HG03575 (cell line): ENCODE measurements around the gene CARF.
"Not testable (repeated sequence)": the region's sequence is repeated elsewhere in the genome, so short reads cannot be mapped to it uniquely, and the experiment has no call there.

Experiments used
- ATAC-seq: cut with Tn5 transposase; IDR thresholded peaks from one replicate; pipeline ENCODE4 v1.9.1; 2021; ENCODE audit not compliant: unreplicated experiment, insufficient number of reproducible peaks, low FRiP score; ENCODE audit errors: extremely low read depth

The CARF gene, protein sequence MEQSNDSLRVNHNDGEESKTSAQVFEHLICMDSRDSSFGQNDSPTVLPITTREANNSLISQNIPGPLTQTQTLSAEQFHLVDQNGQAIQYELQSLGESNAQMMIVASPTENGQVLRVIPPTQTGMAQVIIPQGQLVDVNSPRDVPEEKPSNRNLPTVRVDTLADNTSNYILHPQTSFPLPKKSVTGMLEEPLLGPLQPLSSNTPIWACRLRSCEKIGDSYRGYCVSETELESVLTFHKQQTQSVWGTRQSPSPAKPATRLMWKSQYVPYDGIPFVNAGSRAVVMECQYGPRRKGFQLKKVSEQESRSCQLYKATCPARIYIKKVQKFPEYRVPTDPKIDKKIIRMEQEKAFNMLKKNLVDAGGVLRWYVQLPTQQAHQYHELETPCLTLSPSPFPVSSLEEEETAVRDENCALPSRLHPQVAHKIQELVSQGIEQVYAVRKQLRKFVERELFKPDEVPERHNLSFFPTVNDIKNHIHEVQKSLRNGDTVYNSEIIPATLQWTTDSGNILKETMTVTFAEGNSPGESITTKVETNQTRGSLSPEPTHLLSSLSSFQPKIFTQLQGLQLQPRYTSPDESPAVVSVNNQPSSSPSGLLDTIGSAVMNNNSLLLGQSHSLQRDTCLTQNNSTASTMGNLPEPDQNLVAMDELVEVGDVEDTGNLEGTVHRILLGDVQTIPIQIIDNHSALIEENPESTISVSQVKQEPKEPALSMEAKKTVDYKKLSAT

DNA sequence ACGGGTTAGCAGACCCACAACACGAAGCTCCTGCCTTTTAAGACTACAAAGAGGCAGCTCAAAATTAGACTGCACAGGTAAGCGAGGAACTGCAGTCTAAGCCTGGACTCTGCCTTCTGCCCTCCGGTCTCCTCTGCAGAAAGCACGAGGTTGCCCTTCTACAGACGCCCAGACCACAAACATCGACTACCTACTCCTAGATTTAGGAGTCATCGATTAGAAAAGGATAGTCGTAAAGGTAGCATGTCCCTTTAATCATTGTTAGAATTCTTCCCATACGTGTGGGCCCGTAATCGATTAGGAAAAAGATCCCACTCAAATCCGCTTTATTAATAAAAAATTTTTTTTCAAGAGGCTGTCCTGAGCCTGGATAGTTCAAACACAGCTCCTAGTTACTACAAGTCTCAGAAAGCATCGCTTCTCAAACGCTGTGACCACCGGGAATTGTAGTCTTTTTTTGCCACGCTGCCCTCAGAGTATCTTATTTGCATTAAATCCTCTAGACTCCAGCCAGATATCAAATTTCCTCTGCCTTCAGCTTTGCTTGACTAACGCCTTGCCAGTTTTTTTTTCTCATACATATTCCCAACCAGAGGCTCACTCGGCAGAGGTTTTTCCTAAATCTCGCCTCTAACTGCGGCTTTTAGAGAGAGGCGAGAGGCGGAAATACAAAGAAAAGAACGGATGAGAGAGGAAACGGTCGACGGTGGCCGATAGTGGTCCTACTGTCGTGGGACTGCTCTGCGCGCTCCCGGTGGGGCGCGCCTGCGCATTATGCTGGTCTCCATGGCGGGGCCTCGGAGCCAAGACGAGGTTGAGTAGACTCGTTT, at the start of gene CARF, which contains the start of gene WDR12:
TSS of gene CARF (plus strand) at position 764 of the 830 bp plus-strand sequence. CDS start 29,628 bp downstream, outside the sequence.
TSS of gene WDR12 (minus strand) at position 162 of the 830 bp plus-strand sequence. CDS start 197 bp downstream, outside the sequence.
- ATAC-seq = peak; percentile 43

DNA sequence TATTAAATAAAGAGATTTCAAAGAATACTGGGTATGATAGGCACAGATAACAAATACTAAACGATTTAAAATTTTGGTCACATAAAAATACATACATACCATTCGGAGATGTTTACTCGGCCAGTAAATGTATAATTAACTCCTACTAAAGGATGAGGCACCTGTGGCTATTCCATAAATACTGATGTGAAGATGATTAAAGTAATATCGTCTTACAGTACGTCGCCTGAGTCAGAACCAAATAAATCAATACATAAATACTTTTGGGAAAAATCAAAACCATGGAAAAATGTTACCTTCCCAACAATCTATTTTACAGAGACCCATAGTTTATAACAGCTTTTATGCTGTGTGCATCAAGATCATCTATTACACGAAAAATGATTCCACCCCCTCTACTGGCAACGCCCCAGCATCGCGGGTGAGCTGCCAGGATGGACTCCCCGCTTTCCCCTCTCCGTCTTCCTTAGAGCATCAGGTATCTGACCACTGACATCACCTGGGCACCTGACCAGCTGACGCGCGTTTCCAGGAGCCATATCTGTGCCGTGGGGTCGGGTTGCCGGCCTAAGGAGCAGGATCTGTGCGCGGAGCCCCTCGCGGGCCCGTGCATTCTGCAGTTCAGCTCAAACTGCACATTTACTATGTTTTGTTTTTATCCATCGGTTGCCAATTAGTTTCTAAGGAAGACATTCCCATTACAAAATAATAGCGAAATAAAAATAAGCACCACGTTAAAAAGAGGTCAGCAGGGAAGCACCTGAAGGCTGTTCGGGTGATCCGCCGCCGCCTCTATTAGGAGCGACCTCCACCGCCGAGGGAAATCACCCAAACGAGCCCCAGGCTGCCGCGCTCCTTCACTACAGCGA, 41.4 kb upstream of the CARF start:
- ATAC-seq = no peak

DNA sequence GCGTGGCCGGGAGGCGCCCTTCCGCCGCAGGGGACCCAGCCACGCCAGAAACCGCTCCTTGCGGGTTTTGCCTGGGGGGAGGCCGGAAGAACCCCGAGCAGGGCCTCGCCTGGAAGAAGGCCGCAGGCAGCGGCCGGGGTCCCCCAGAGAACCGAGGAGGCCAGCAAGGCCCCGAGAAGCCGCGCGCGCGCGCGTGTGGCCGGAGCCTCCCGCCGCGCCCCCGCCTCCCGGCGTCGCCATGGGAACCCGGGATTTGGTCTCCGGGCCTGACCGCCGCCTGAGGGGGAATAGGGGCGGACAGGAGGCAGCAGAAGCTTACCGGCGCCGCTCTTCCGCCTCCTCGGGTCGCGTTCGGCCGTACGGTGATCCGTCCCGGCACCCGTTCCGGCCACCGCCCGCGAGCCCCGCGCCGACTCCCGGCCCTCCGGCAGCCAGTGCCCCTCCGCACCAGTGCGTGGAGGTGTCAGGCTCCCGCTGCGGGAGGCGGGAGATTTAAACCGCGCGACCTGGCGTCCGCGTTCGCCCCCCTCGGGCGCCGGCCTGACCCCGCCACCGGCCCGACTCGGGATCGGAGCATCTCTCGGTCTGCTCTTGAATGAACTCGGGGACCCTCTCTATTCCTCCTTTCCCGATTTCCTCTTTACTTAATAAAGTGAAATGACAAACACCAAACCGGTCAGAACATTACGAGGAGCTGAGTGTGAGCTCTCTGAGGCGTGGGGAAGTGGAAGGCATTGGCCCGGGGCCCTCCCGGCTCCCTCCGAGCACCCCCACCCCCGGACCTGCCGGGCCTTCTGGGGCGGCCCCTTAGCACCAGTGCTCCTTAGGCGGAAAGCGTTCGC, 40.6 kb upstream of the CARF start, which contains the start of gene ICA1L:
TSS of gene ICA1L (minus strand) at position 467 of the 842 bp plus-strand sequence. CDS start 42,757 bp downstream, outside the sequence.
- ATAC-seq = no peak

DNA sequence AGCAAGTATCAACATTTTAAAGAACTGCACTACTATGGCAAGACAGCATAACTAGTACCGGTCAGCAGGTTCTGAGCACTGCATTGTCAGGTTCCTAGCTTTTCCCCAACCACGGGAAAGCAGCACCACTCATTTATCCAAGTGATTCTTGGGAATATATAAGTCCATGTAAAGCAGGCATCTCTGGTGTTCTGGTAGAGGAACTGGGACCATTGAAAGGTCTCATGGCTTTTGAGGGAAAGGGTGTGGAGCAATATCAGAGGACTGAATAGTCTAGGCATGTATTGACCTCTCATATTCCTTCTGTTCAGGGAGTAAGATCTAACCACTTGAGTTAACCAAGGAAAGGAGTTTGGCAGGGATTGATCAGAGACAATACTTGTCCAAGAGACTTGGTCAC, 34.4 kb upstream of the CARF start:
- ATAC-seq = no peak

DNA sequence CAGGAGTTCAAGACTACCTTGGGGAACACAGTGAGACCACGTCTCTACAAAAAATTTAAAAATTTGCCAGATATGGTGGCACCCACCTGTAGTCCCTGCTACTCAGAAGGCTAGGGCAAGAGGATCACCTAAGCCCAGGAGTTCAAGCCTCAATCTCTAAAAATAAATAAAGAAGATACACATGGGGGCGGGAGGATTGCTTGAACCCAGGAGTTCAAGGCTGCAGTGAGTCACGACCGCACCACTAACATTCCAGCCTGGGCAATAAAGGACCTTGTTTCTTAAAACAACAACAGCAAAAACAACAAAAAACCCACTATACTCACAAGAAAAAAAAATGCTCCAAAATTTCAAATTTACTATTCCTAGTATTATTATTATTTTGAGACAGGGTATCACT, 30.5 kb upstream of the CARF start:
- no peak for ATAC-seq

DNA sequence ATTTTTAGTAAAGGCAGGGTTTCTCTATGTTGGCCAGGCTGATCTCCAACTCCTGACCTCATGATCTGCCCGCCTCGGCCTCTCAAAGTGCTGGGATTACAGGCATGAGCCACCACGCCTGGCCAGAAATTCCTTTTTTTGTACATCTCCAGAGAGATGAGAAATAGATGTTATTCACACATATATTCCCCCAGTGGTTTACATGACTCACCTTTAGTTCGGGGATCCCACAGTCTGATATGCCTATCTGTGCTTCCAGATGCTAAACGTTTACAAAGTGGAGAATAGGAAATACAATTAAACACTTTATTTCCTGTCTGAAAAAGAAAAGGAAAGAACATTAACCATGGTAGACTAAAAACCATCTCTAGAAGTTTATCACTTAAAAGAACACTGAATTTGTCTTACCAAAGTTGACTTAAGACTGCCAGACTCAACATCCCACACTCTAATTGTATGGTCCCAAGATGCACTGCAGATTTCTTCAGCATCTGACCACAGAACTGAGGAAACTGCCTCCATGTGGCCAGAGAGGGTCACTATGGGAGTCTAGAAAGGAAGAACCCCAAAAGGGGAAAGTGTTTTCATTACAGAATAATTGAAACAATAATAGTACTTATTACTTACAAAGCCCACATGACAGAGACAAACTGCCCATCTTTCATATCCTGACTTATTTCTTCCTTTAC, 27.9 kb upstream of the CARF start:
- ATAC-seq = no peak

DNA sequence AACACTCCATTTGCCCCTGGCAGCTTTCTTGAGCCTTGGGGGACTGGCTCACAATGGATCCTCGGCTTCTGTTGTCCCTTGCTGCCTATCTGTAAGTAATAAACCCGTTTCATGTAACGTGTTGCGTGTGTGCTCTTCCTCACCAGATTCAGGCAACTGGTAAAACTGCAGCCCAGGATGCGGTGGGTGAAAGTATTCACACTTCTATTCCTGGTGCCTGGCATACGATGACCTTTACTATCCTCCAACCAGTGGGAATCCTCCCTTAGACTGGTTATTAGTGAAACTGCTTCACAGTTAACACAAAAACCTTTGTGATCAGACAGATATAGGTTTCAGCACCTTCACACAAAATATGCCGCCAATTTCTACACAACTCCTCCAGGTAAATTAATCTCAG, 26.9 kb upstream of the CARF start:
- no peak for ATAC-seq

DNA sequence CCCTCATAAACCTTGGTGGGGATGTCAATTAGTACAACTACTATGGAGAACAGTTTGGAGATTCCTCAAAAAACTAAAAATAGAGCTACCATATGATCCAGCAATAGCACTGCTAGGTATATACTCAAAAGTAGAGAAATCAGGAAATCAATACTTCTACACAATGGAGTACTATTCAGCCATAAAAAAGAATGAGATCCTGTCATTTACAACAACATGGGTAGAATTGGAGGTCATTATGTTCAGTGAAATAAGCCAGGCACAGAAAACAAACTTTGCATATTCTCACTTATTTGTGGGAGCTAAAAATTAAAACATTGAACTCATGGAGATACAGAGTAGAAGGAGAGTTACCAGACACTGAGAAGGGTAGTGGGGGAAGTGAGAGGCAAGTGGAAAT, 6.6 kb upstream of the CARF start:
- ATAC-seq = not testable (repeated sequence)

DNA sequence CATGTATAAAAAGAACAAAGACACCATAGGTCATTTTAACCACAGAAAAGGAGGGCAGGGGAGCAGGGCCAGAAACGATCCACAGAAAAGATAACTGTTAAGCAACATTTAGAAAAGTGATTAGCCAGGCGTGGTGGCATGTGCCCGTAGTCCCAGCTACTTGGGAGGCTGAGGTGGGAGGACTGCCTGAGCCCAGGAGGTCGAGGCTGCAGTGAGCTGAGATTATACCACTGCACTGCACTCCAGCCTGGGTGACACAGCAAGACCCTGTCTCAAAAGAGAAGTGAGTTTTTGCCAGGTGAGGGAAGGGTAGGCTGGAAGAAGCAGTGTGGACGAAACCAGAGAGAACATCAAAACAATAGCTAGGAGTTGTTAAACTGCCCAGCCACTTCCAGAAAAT, 3.9 kb upstream of the CARF start:
- ATAC-seq = no peak

DNA sequence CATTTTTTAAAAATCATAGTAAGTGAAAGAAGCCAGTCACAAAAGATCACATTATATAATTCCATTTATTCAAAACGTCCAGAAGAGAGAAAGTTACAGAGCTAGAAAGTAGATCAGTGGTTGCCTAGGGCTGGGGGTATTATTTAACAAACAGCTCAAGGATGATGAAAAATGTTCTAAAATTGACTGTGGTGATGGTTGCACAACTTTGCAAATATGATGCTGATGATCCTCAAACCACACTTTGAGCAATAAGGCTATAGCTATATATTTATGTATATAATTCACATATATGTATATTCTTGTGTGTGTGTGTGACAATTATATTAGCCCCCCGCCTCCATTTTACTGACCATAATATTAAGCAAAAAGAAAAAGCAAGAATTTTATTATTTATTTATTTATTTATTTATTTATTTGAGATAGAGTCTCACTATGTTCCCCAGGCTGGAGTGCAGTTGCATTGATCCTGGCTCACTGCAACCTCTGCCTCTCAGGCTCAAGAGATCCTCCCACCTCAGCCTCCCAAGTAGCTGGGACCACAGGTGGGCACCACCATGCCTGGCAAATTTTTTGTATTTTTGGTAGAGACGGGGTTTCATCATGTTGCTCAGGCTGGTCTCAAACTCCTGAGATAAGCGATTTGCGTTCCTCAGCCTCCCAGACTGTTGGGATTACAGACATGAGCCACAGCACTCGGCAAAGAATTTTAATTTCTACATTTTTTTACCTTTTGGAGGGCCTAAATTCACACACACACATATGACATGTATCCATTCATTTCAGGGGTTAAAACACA, 2.5 kb upstream of the CARF start:
- no peak for ATAC-seq

DNA sequence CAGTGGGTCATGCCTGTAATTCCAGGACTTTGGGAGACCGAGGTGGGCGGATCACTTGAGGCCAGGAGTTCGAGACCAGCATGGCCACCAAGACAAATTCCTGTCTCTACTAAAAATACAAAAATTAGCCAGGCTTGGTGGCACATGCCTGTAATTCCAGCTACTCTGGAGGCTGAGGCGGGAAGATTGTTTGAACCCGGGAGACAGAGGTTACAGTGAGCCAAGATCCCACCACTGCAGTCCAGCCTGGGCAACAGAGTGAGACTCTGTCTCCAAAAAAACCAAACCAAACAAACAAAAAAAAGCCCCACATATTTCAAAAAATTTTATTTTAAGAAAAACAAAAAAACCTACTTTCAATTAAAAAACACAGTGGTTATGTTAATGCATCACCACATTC, 1.8 kb upstream of the CARF start:
- not testable (repeated sequence) for ATAC-seq

DNA sequence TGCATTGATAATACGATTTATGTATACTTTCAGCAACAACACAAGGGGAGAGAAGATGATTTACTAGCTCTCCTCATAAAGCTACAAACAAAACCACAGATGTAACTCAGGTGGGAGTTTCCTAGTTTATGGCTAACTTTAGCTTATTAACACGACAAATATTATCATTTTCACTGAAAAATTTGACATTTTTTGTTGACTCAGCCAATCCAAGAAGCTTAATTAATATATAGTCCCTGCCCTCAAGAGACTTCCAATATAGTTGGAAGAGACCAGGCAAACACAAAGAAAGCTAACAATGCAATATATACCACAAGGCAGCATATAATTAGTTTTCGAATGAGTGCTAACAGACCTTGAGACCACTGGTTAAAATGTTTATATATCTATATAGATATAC, 1.4 kb upstream of the CARF start:
- no peak for ATAC-seq

DNA sequence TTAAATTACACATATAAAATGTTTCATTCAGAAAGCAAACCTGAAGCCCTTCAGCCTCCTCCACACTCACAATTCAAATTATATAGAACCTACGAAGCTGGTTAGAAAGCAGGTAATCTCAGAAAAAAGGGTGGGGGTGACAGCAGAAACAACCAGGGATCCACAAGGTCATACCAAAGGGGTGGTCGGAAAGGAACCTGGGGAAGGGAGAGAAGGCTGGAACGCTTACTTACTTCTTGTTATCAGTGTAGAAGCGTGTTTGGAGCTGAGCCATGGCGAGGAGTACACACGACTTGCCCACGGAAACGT, 918 bp upstream of the CARF start:
- no peak for ATAC-seq

DNA sequence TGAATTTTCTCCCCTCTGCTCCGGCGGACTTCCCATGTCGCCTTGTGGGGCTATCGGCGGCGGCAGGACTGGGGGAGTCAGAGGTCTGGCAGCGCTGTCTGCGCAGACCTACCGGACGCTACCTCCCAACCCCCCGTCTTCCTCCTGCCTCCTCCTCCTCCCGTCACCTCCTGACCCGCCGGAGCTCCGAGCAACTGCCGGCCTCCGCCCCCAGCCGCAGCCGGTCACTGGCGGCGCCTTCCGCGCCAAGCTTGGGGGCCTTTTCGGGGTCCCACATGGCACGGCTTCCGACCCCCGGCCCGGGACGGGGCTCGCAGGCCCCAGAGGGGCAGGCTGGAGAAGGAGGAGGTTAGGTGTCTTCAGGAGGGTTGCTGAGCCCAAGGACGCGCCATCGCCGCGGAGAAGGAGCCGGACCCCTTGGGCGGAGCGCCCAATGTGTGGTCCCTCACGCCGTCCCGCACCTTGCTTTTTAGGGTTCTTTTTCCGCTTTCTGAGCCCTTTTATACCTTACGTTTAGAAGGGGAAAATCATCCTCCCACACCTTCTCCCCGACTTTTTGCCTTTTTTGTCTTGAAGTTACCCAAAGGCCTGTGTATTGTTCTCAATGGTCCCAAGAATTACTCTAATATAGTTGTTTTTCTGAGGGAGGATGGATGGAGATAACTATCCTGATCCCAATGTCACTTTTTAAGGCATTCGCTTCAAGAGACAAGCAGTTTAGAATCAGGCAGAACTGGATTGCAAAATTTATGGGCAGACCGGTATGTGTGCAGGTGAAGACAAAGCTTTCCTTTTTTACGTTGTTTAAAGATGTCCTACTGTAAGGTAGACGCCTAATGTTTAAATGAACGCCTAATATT, 497 bp downstream of the CARF start:
- peak; percentile 23 for ATAC-seq

DNA sequence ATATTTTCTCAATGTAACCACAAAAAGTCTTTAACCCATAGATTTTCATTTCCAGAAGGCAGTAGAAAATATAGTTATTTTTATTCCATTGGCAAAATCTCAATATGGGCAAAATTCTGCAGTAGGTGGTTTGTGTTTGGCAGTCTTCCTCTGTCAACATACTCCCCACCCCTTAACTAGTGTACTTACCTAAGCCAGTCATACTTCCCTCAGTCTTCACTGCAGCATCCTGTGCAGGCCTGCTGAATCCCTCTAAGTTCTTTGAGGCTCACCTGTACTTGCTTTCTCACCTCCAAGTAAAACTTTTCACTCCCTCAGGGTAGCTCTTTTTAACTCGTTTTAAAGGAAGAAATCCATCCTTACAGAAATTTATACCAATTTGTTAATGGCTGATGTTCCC, 6.8 kb downstream of the CARF start:
- ATAC-seq = no peak
